HG02973 (cell line): ENCODE measurements around the gene CNOT9.

ENCODE experiments used
- ATAC-seq: cut with Tn5 transposase; IDR thresholded peaks from one replicate; pipeline ENCODE4 v1.9.1; 2021; ENCODE audit warnings: moderate library complexity; ENCODE audit not compliant: unreplicated experiment

Gene CNOT9

GRCh38 chr2:218643751-218644310 lies 75.2 kb downstream of the CNOT9 start:
- ATAC-seq = no peak

GRCh38 chr2:218644721-218645120 lies 76.1 kb downstream of the CNOT9 start:
- ATAC-seq = no peak

- no peak for ATAC-seq
These were observed 76.5 kb downstream of the CNOT9 start for GRCh38 chr2:218645126-218645525.
